IMR-90 (cell line): ENCODE measurements around the gene ARHGAP23. TPM values are rescaled to one million over a fixed set of nuclear protein-coding genes. Genes with fewer than 3 reads are reported as not detected.
A peak's percentile ranks its signal among the peaks of the same experiment; 100 is the strongest.

Experiments
- ATAC-seq: fragments of 200-7000 bp; cut with Tn5 transposase; 2 replicates; pipeline ENCODE4 v1.9.1; 2020; ENCODE audit warnings: low read depth, mild to moderate bottlenecking, moderate library complexity
- BruUV-seq: library from RNA; stranded (reverse); fragments of 400-500 nt; replicated peaks from 2 replicates; lab custom pipeline; 2021; lab: Mats Ljungman, UMichigan
- CTCF ChIA-PET: fragments of 300-600 bp; formaldehyde crosslinking; extraction: SDS; loops from one replicate; lab custom pipeline; 2021; ENCODE audit warnings: antibody characterized with exemption; lab: Yijun Ruan, JAX
- POLR2A ChIA-PET: fragments of 300-600 bp; sonication (Branson Sonifier 250); formaldehyde crosslinking; loops from one replicate; lab custom pipeline; 2022; ENCODE audit warnings: antibody characterized with exemption; ENCODE audit not compliant: unreplicated experiment; lab: Charles Lee
- DNase-seq: peaks from one replicate; pipeline ENCODE4 v3.0.0; 2013
- H2AFZ ChIP-seq: replicated peaks from 2 replicates; pipeline ENCODE3; 2013; ENCODE audit warnings: low read length, mild to moderate bottlenecking; ENCODE audit not compliant: poor library complexity
- H2AK5ac ChIP-seq: 2 replicates; pipeline ENCODE4 v1.6.1; 2013; ENCODE audit warnings: low read depth, low read length, inconsistent platforms
- H2AK9ac ChIP-seq: replicated peaks from 2 replicates; pipeline ENCODE3; 2013; ENCODE audit warnings: mild to moderate bottlenecking, low read depth, low read length, moderate library complexity; ENCODE audit not compliant: poor library complexity
- H2BK120ac ChIP-seq: 2 replicates; pipeline ENCODE4 v1.6.1; 2013; ENCODE audit warnings: low read depth, low read length, inconsistent platforms
- H2BK15ac ChIP-seq: 3 replicates; pipeline ENCODE4 v1.6.1; 2013; ENCODE audit warnings: low read depth, low read length, inconsistent platforms
- H2BK20ac ChIP-seq: 2 replicates; pipeline ENCODE4 v1.6.1; 2013; ENCODE audit warnings: low read depth, mild to moderate bottlenecking, inconsistent platforms, low read length, moderate library complexity
- H2BK5ac ChIP-seq: 2 replicates; pipeline ENCODE4 v1.6.1; 2013; ENCODE audit warnings: mild to moderate bottlenecking, low read depth, low read length, inconsistent platforms; ENCODE audit not compliant: poor library complexity, severe bottlenecking
- H3K14ac ChIP-seq: replicated peaks from 2 replicates; pipeline ENCODE4 v1.6.1; 2013; ENCODE audit warnings: low read depth, low read length, inconsistent platforms
- H3K18ac ChIP-seq: 2 replicates; pipeline ENCODE4 v1.6.1; 2013; ENCODE audit warnings: low read depth, low read length, control low read depth
- H3K23ac ChIP-seq: 2 replicates; pipeline ENCODE4 v1.6.1; 2013; ENCODE audit warnings: low read depth, low read length, inconsistent platforms
- H3K27ac ChIP-seq: 2 replicates; pipeline ENCODE4 v1.5.1; 2013; ENCODE audit warnings: mild to moderate bottlenecking, control low read depth, low read length; ENCODE audit not compliant: insufficient read depth
- H3K27me3 ChIP-seq: 2 replicates; pipeline ENCODE4 v1.6.1; 2013; ENCODE audit warnings: low read length; ENCODE audit not compliant: control insufficient read depth, insufficient read depth
- H3K36me3 ChIP-seq: 2 replicates; pipeline ENCODE4 v1.6.1; 2013; ENCODE audit warnings: low read length, mixed read lengths; ENCODE audit not compliant: control insufficient read depth, insufficient read depth
- H3K4ac ChIP-seq: 2 replicates; pipeline ENCODE4 v1.6.1; 2013; ENCODE audit warnings: low read depth, low read length, inconsistent platforms
- H3K4me1 ChIP-seq: 2 replicates; pipeline ENCODE4 v1.6.1; 2013; ENCODE audit warnings: low read length, mixed read lengths; ENCODE audit not compliant: control insufficient read depth, insufficient read depth
- H3K4me2 ChIP-seq: 2 replicates; pipeline ENCODE4 v1.6.1; 2013; ENCODE audit warnings: low read depth, mild to moderate bottlenecking, control low read depth, low read length, moderate library complexity
- H3K4me3 ChIP-seq: 2 replicates; pipeline ENCODE4 v1.5.1; 2013; ENCODE audit warnings: low read depth, mild to moderate bottlenecking, control low read depth, low read length, moderate library complexity; ENCODE audit not compliant: insufficient read depth
- H3K56ac ChIP-seq: 2 replicates; pipeline ENCODE4 v1.6.1; 2013; ENCODE audit warnings: low read length, inconsistent platforms; ENCODE audit not compliant: insufficient read depth; ENCODE audit errors: extremely low read depth
- H3K79me1 ChIP-seq, 2 experiments: 2 replicates each; pipeline ENCODE4 v1.6.1; 2013; ENCODE audit warnings: low read length in 2 of 2, inconsistent platforms in 1 of 2, low read depth in 1 of 2
- H3K9ac ChIP-seq: 2 replicates; pipeline ENCODE4 v1.6.1; 2013; ENCODE audit warnings: low read depth, low read length, control low read depth
- H3K9me1 ChIP-seq: 2 replicates; pipeline ENCODE4 v1.6.1; 2013; ENCODE audit warnings: low read length, inconsistent platforms; ENCODE audit not compliant: insufficient read depth
- H3K9me3 ChIP-seq: 2 replicates; pipeline ENCODE4 v1.6.1; 2013; ENCODE audit warnings: low read length; ENCODE audit not compliant: control insufficient read depth, insufficient read depth
- H4K20me1 ChIP-seq: 2 replicates; pipeline ENCODE4 v1.6.1; 2013; ENCODE audit warnings: low read length, inconsistent platforms; ENCODE audit not compliant: insufficient read depth
- H4K5ac ChIP-seq: 2 replicates; pipeline ENCODE4 v1.6.1; 2013; ENCODE audit warnings: mild to moderate bottlenecking, low read depth, low read length, control low read depth
- H4K8ac ChIP-seq, 2 experiments: 2 replicates each; pipeline ENCODE4 v1.6.1; 2013; ENCODE audit warnings: low read depth in 2 of 2, low read length in 2 of 2, control low read depth in 1 of 2, inconsistent platforms in 1 of 2
- H4K91ac ChIP-seq: 2 replicates; pipeline ENCODE4 v1.6.1; 2013; ENCODE audit warnings: low read depth, low read length, inconsistent platforms; ENCODE audit not compliant: insufficient read depth
- FOS ChIP-seq: fragments of 150-350 bp; IDR thresholded peaks from 2 replicates; pipeline ENCODE4 v1.6.1; 2016; ENCODE audit warnings: low read depth, low read length
- MAFK ChIP-seq: IDR thresholded peaks from 2 replicates; pipeline ENCODE4 v1.6.1; 2012; ENCODE audit warnings: low read depth, low read length, improper control_type of control experiment
- MAZ ChIP-seq: IDR thresholded peaks from 2 replicates; pipeline ENCODE4 v1.6.1; 2012; ENCODE audit warnings: low read depth, mild to moderate bottlenecking, low read length, improper control_type of control experiment, moderate library complexity, borderline replicate concordance
- MXI1 ChIP-seq: IDR thresholded peaks from 2 replicates; pipeline ENCODE4 v1.6.1; 2012; ENCODE audit warnings: low read depth, mild to moderate bottlenecking, low read length, moderate library complexity, borderline replicate concordance
- RAD21 ChIP-seq: IDR thresholded peaks from 2 replicates; pipeline ENCODE4 v1.6.1; 2012; ENCODE audit warnings: low read length, improper control_type of control experiment
- RFX5 ChIP-seq: IDR thresholded peaks from 2 replicates; pipeline ENCODE4 v1.8.0; 2012; ENCODE audit warnings: low read depth, mild to moderate bottlenecking, low read length, moderate library complexity
- SMC3 ChIP-seq: fragments of 150-350 bp; IDR thresholded peaks from 2 replicates; pipeline ENCODE4 v1.6.1; 2016; ENCODE audit warnings: low read depth, mild to moderate bottlenecking, antibody characterized with exemption, low read length, moderate library complexity
- WGBS, 2 experiments: methylation state at CpG; one replicate each; pipeline versions ENCODE4 v1.1.5 to v1.1.7; 2013; ENCODE audit warnings: missing lambda C conversion rate in 2 of 2; ENCODE audit not compliant: insufficient read length in 1 of 2; ENCODE audit errors: extremely low coverage in 2 of 2; 5-methylcytosine and 5-hydroxymethylcytosine counted together
- dilution Hi-C: fragments of 300-500 bp; cut with HindIII; formaldehyde crosslinking; loops from one replicate; pipeline ENCODE4 v1.14.3; 2018; ENCODE audit warnings: low sequenced_read_pairs; ENCODE audit not compliant: unreplicated experiment
- in situ Hi-C: fragments of 300-500 bp; cut with MboI; formaldehyde crosslinking; loops from 3 replicates; pipeline ENCODE4 v1.14.3; 2019; ENCODE audit warnings: low sequenced_read_pairs, inconsistent platforms, mixed read lengths
- intact Hi-C: fragments of 100-400 bp; cut with micrococcal nuclease; formaldehyde crosslinking; loops from 2 replicates; pipeline ENCODE4 v1.10.0; 2022
- polyA plus RNA-seq, 3 experiments: library from polyadenylated mRNA; depleted of rRNA; stranded (reverse); fragments of >200 nt; gene quantifications; 2 replicates each; pipeline ENCODE4 v1.2.3, GENCODE V29; 2012; ENCODE audit warnings: low replicate concordance in 1 of 3
- total RNA-seq: library from RNA; depleted of rRNA; stranded (reverse); fragments of >200 nt; gene quantifications from 2 replicates; pipeline ENCODE4 v1.2.3, GENCODE V29; 2012

Gene ARHGAP23
- total and polyA plus RNA-seq, 2 of the 4 experiments (the other 2 are of a cell fraction), result 9.3 to 43.3 TPM

- Histone ChIP-seq H3K23ac (peak overlapping the region; percentile 94), H2BK5ac (peak overlapping the region; percentile 98), H4K8ac (peak overlapping the region; percentile 93 to 98), H3K36me3 (peaks cover 5% of the 10 kb centered on the region; the same call in 1 of the 2 replicates), H4K91ac (peak overlapping the region; percentile 100), H3K27me3 (no peaks in the 10 kb centered on the region), H4K20me1 (peaks cover 22% of the 10 kb centered on the region), H3K14ac (peak overlapping the region; percentile 50), H3K4me1 (peaks cover 47% of the 10 kb centered on the region), H3K9ac (peak overlapping the region; percentile 54; the same call in 1 of the 2 replicates), H3K79me1 (peaks cover 35 to 79% of the 10 kb centered on the region in 2 experiments), H3K4ac (peak overlapping the region; percentile 100), H3K4me3 (no peak overlapping the region), H4K5ac (peak overlapping the region; percentile 82), H3K18ac (peak overlapping the region; percentile 45), H2BK15ac (peak overlapping the region; percentile 95; the same call in 2 of the 3 replicates), H2AK9ac (peak overlapping the region; percentile 78), H2AFZ (peak overlapping the region; percentile 1), H3K4me2 (peak overlapping the region; percentile 30; the same call in 1 of the 2 replicates), H3K27ac (peak overlapping the region; percentile 99), H3K56ac (0 out of 2 replicates have a peak overlapping the region, but pooled peaks have one; percentile 19), H3K9me1 (peaks cover 37% of the 10 kb centered on the region), H2BK20ac (peak overlapping the region; percentile 97), H2AK5ac (peak overlapping the region; percentile 96), H3K9me3 (no peaks in the 10 kb centered on the region), H2BK120ac (peak overlapping the region; percentile 98)
- CTCF ChIA-PET, result no interaction called here
- TF ChIP-seq RAD21, result no peak
- no peak for TF ChIP-seq MAFK
- no peak for TF ChIP-seq MXI1
- TF ChIP-seq MAZ, result no peak
- no peak for TF ChIP-seq SMC3
- TF ChIP-seq FOS, result no peak
- TF ChIP-seq RFX5, result no peak
- in situ Hi-C loops (no loop called here), intact Hi-C loops (no loop called here), dilution Hi-C loops (no loop called here)
- POLR2A ChIA-PET, result no interaction called here
- 83% methylated on average over 7 of the region's 15 CpGs; no CpG with 5 or more reads in 1 of the 2 experiments for WGBS, 2 experiments
- no peak for ATAC-seq
- no peak for DNase-seq
- no TSS peak for BruUV-seq
Observed at GRCh38 chr17:38449364-38449763, 21.1 kb downstream of the ARHGAP23 start.
